GM06990 (cell line): ENCODE results near the gene SUV39H1.

ENCODE experiments used
- DNase-seq: peaks from one replicate; pipeline ENCODE4 v3.0.0-alpha.2; 2011; ENCODE audit not compliant: insufficient read length; ENCODE audit errors: extremely low read depth
- H3K27me3 ChIP-seq: replicated peaks from 2 replicates; pipeline ENCODE4 v1.6.0; 2011; ENCODE audit warnings: low read length; ENCODE audit not compliant: control insufficient read depth, insufficient read depth
- H3K36me3 ChIP-seq: 2 replicates; pipeline ENCODE4 v1.5.1; 2011; ENCODE audit warnings: low read length; ENCODE audit not compliant: control insufficient read depth, insufficient read depth
- H3K4me3 ChIP-seq: replicated peaks from 2 replicates; pipeline ENCODE4 v1.5.1; 2011; ENCODE audit warnings: low read depth, mild to moderate bottlenecking, control low read depth, low read length
- CTCF ChIP-seq: IDR thresholded peaks from 2 replicates; pipeline ENCODE4 v1.5.1; 2011; ENCODE audit warnings: low read length, control low read depth, mild to moderate bottlenecking, inconsistent platforms; ENCODE audit not compliant: insufficient read depth, poor library complexity, severe bottlenecking

Gene SUV39H1

DNA sequence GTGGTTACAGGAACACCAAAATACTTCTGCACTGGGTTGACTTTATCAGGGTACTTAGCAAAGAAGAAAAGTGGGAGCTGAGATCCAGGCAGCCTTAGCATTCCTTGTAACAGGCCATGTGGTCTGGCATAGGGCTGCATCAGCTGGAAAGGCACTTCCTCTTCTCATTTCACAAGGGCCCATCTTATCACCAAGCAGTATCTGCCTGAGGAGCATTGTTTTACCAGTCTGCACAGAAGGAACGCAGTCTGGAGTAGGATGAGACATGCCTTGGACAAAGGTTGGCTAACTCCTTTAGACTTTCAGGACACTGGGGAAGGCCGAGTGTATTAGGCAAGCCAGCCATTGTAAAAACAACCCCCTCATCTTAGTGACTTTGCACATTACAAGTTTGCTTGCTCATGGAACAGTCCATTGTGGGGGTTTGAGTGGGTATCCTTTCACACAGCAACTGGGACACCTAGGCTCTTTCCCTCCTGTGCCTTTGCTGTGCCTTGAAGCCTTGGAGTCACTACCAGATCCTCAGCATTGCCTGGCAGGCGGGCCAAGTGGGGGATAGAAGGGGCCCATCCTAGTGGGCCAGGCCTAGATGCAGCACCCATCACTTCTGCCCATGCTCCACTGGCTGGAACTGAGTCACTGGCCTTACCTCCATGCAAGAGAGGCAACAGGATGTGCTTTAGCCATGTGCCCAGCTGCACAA lies 4.6 kb downstream of the SUV39H1 start:
- no peaks in the 10 kb centered on the region for H3K27me3 ChIP-seq
- peaks cover 6% of the 10 kb centered on the region for H3K36me3 ChIP-seq
- H3K4me3 ChIP-seq, result no peak overlapping the region
- no peak for TF ChIP-seq CTCF
- no peak for DNase-seq

DNA sequence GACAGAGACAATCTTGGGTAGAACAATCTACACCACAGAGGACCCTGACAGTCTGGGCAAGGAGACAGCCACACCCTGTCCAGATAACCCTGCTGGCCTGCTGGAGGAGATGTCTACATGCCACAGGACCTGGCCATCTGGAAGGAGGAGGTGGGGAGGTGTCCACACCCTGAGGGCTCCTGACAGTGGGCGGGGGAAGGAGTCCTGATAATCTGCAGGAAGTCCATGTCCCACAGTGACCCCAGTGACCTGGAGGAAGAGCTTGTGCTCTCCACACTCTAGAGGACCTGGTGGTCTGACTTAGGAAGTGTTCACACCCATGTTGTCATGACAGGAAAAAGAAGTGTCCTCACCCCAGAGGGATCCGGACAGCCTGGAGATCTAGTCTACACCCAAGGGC lies 5.5 kb downstream of the SUV39H1 start:
- H3K36me3 ChIP-seq, result peaks cover 6% of the 10 kb centered on the region
- H3K27me3 ChIP-seq, result no peaks in the 10 kb centered on the region
- TF ChIP-seq CTCF, result no peak
- no peak for DNase-seq
- H3K4me3 ChIP-seq, result no peak overlapping the region

- DNase-seq, result no peak
- H3K4me3 ChIP-seq, result no peak overlapping the region
- TF ChIP-seq CTCF, result no peak
- peaks cover 7% of the 10 kb centered on the region for H3K36me3 ChIP-seq
- H3K27me3 ChIP-seq, result no peaks in the 10 kb centered on the region
Observed at GRCh38 chrX:48702716-48703115, 6.2 kb downstream of the SUV39H1 start.

DNA sequence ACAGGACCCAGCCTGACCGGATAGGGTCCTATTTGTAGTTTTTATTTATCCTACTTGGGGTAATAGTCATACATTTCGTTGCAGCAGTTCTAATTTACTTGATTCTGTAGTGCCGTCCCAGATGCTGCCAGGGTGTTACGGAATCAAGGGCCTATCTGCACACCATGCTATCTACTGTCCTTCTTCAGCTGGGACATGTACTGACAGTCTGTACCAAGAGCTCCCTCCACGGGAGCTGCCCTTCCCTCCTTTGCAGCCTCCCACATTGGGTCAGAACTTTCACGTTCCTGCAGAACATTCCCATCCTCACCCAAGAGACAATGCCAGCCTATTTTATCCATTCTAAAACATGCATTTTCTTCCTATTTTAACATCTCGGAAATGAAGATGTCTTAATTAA lies 6.7 kb downstream of the SUV39H1 start:
- Histone ChIP-seq H3K4me3 (no peak overlapping the region), H3K27me3 (no peaks in the 10 kb centered on the region), H3K36me3 (peaks cover 7% of the 10 kb centered on the region)
- no peak for TF ChIP-seq CTCF
- DNase-seq, result no peak

DNA sequence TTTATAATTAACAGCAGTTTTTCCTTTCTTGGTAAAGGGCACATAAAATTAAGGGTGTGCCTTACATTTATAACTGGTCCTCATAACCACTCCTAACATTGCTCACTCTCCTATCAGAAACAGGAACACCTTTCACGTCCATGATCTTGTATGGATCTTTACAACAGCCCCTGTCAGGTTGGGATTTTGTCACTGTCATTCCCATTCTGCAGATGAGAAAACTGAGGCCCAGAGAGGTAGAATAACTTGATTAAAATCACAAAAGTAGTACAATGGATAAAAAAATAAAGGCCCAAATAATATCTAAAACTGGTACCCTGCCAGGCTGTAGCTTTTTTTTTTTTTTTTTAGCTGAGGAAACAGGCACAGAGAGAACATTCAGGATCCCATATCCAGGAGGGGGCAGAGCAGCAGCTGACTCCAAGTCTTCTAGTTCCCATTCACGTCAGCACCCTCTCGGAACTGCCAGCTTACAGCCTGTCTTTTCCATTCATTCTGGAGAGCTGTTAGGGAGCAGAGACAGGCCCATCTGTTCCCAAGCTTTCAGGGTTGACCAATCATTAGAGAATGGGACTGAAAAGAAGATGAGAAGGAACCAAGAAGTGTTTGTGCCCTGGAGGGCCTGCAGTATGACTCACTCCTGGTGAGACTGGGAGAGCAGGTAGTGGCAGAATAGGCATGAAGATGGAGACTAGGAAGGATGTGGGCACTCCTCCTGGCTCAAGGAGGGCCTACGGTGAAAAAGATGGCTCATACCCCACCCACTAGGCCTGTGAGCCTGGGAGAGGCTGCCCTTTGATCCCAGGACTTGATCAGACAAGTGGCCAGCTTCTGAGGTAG lies 7.3 kb downstream of the SUV39H1 start:
- DNase-seq, result no peak
- Histone ChIP-seq H3K27me3 (no peaks in the 10 kb centered on the region), H3K4me3 (no peak overlapping the region), H3K36me3 (peaks cover 7% of the 10 kb centered on the region)
- no peak for TF ChIP-seq CTCF
